Keratinocyte (primary cell): ENCODE measurements around the gene KIF27. TPM values are rescaled to one million over a fixed set of nuclear protein-coding genes. Genes with fewer than 3 reads are reported as not detected.

ENCODE experiments used
- DNase-seq: peaks from one replicate; pipeline ENCODE4 v3.0.0-alpha.2; 2011; ENCODE audit warnings: low read depth, missing footprints, low spot score
- FAIRE-seq: peaks from 2 replicates; lab custom pipeline; 2011; peaks lifted over from hg19 to GRCh38; lab: Jason Lieb, UNC
- H2AFZ ChIP-seq: 2 replicates; pipeline ENCODE4 v1.6.0; 2012; ENCODE audit warnings: low read length, control low read depth, inconsistent platforms; ENCODE audit not compliant: control insufficient read depth
- H3K27ac ChIP-seq: 2 replicates; pipeline ENCODE4 v1.5.1; 2011; ENCODE audit warnings: low read length; ENCODE audit not compliant: control insufficient read depth, insufficient read depth
- H3K27me3 ChIP-seq: 3 replicates; pipeline ENCODE4 v1.6.0; 2011; ENCODE audit warnings: low read length; ENCODE audit not compliant: control insufficient read depth, insufficient read depth; ENCODE audit errors: extremely low read depth
- H3K36me3 ChIP-seq, 2 experiments: 2 replicates in 1 of 2; 3 replicates in 1 of 2; pipeline ENCODE4 v1.5.1; 2011; ENCODE audit warnings: low read length in 2 of 2, mild to moderate bottlenecking in 1 of 2; ENCODE audit not compliant: control insufficient read depth in 2 of 2, insufficient read depth in 2 of 2; ENCODE audit errors: extremely low read depth in 1 of 2
- H3K4me1 ChIP-seq: 3 replicates; pipeline ENCODE4 v1.5.1; 2011; ENCODE audit warnings: low read length; ENCODE audit not compliant: control insufficient read depth, insufficient read depth; ENCODE audit errors: extremely low read depth
- H3K4me2 ChIP-seq: 3 replicates; pipeline ENCODE4 v1.6.0; 2011; ENCODE audit warnings: low read depth, low read length; ENCODE audit not compliant: control insufficient read depth, insufficient read depth; ENCODE audit errors: extremely low read depth
- H3K4me3 ChIP-seq, 3 experiments: fragments of 200-600 bp in 1 of 3; sonication (generic) in 1 of 3; 2 replicates in 2 of 3; 3 replicates in 1 of 3; pipeline ENCODE4 v1.5.1; 2011 to 2016; ENCODE audit warnings: low read length in 3 of 3, mild to moderate bottlenecking in 3 of 3, control low read depth in 2 of 3, inconsistent platforms in 1 of 3, low read depth in 1 of 3, mixed read lengths in 1 of 3, mixed run types in 1 of 3, moderate library complexity in 1 of 3; ENCODE audit not compliant: control insufficient read depth in 2 of 3, insufficient read depth in 2 of 3; ENCODE audit errors: extremely low read depth in 1 of 3
- H3K79me2 ChIP-seq: 2 replicates; pipeline ENCODE4 v1.6.0; 2012; ENCODE audit warnings: low read length; ENCODE audit not compliant: control insufficient read depth, insufficient read depth
- H3K9ac ChIP-seq: 3 replicates; pipeline ENCODE4 v1.6.0; 2011; ENCODE audit warnings: low read length; ENCODE audit not compliant: control insufficient read depth, insufficient read depth; ENCODE audit errors: extremely low read depth
- H3K9me1 ChIP-seq: 3 replicates; pipeline ENCODE4 v1.6.0; 2011; ENCODE audit warnings: low read length; ENCODE audit not compliant: control insufficient read depth, insufficient read depth; ENCODE audit errors: extremely low read depth
- H3K9me3 ChIP-seq: 2 replicates; pipeline ENCODE4 v1.5.1; 2012; ENCODE audit warnings: low read depth, low read length; ENCODE audit not compliant: control insufficient read depth
- H4K20me1 ChIP-seq: 3 replicates; pipeline ENCODE4 v1.6.0; 2011; ENCODE audit warnings: low read length; ENCODE audit not compliant: control insufficient read depth, insufficient read depth; ENCODE audit errors: extremely low read depth
- CTCF ChIP-seq, 3 experiments: IDR thresholded peaks in 1 of 3; conservative IDR thresholded peaks in 1 of 3; optimal IDR thresholded peaks in 1 of 3; 2 replicates in 2 of 3; 3 replicates in 1 of 3; pipeline versions ENCODE3 to v1.5.1; 2011; ENCODE audit warnings: low read length in 3 of 3, mild to moderate bottlenecking in 3 of 3, moderate library complexity in 2 of 3, control low read depth in 1 of 3, inconsistent platforms in 1 of 3; ENCODE audit not compliant: insufficient read depth in 2 of 3; ENCODE audit errors: extremely low read depth in 1 of 3
- EZH2 ChIP-seq: IDR thresholded peaks from one replicate; pipeline ENCODE4 v1.6.1; 2012; ENCODE audit warnings: inconsistent platforms, mild to moderate bottlenecking, low read length, moderate library complexity
- dilution Hi-C: fragments of 300-500 bp; cut with MboI; formaldehyde crosslinking; loops from one replicate; pipeline ENCODE4 v1.7.0; 2020; ENCODE audit warnings: low sequenced_read_pairs; ENCODE audit not compliant: extremely low pct_ligation_motif_present
- polyA minus RNA-seq, 3 experiments: library from RNA; depleted of rRNA, polyadenylated mRNA; stranded (reverse); fragments of >200 nt; gene quantifications; 1 replicate in 1 of 3; 2 replicates in 1 of 3; 3 replicates in 1 of 3; pipeline ENCODE4 v1.2.3, GENCODE V29; 2011
- polyA plus RNA-seq, 5 experiments: library from polyadenylated mRNA; depleted of rRNA in 3 of 5; stranded (reverse) in 3 of 5; stranded (forward) in 1 of 5; unstranded in 1 of 5; fragments of >200 nt; gene quantifications; 1 replicate in 1 of 5; 2 replicates in 3 of 5; 3 replicates in 1 of 5; pipeline versions ENCODE4 v1.2.1 to v1.2.3, GENCODE V29; 2011 to 2012; ENCODE audit warnings: missing spikeins in 2 of 5, low read depth in 1 of 5, low replicate concordance in 1 of 5

The KIF27 gene
- 1.0 to 2.2 TPM (median 1.6 TPM) in 3 replicates for polyA plus RNA-seq
- polyA plus RNA-seq (2011; ENCODE audit: low read depth), result 16.7 TPM
- polyA plus RNA-seq (2011; cell fraction: cytosol; rRNA removed), result 0.55 and 1.2 TPM in 2 replicates
- polyA plus RNA-seq (2011; cell fraction: nucleus; rRNA removed), result 2.6 and 4.3 TPM in 2 replicates
- polyA plus RNA-seq (2012; ENCODE audit: low replicate concordance), result 1.2 and 3.7 TPM in 2 replicates
- 1.2 to 4.6 TPM (median 1.5 TPM) in 3 replicates for polyA minus RNA-seq
- 1.2 TPM for polyA minus RNA-seq (2011; cell fraction: cytosol; rRNA and poly(A)+ RNA removed)
- 3.7 and 5.5 TPM in 2 replicates for polyA minus RNA-seq (2011; cell fraction: nucleus; rRNA and poly(A)+ RNA removed)

GRCh38 chr9:83920927-83921707 lies at the start of gene KIF27:
Gene KIF27 (minus strand): TSS chr9:83921432. CDS start chr9:83915591, 5,841 bp downstream.
- DNase-seq (no peak), FAIRE-seq (peak; percentile 48)
- Histone ChIP-seq H3K79me2 (peaks cover 2% of the 10 kb centered on the region), H2AFZ (peak within 1 kb of the TSS; percentile 91), H4K20me1 (no peaks in the 10 kb centered on the region), H3K4me2 (peak within 1 kb of the TSS; percentile 95), H3K27me3 (no peaks in the 10 kb centered on the region), H3K36me3 (no peaks in the 10 kb centered on the region), H3K4me3 (peak within 1 kb of the TSS; percentile 64 to 72 (median 69)), H3K4me1 (no peaks in the 10 kb centered on the region), H3K9me1 (no peaks in the 10 kb centered on the region), H3K9ac (peak within 1 kb of the TSS; percentile 70), H3K9me3 (no peaks in the 10 kb centered on the region), H3K27ac (peak within 1 kb of the TSS; percentile 80)
- TF ChIP-seq CTCF (optimal IDR thresholded peaks at IDR 0.05 in 1 of 3, IDR thresholded peaks at IDR 0.05 in 1 of 3, conservative IDR thresholded peaks at IDR 0.05 in 1 of 3; ENCODE audit: extremely low read depth in 1 of 3, insufficient read depth in 2 of 3, low read length in 3 of 3) (peak in 2 of 3 experiments; percentile 39 to 44), EZH2 (no peak)
- dilution Hi-C loops, result no loop called here

GRCh38 chr9:83969602-83970001 lies 48.4 kb upstream of the KIF27 start:
- Histone ChIP-seq H3K9ac (no peak overlapping the region), H3K4me2 (no peak overlapping the region), H3K9me1 (no peaks in the 10 kb centered on the region), H3K27ac (no peak overlapping the region), H3K27me3 (no peaks in the 10 kb centered on the region), H3K4me3 (no peak overlapping the region), H2AFZ (no peak overlapping the region), H4K20me1 (peaks cover 19% of the 10 kb centered on the region), H3K9me3 (no peaks in the 10 kb centered on the region), H3K4me1 (no peaks in the 10 kb centered on the region), H3K79me2 (peaks cover 28% of the 10 kb centered on the region), H3K36me3 (peaks cover 21 to 36% of the 10 kb centered on the region in 2 experiments)
- no peak for DNase-seq
- TF ChIP-seq CTCF (optimal IDR thresholded peaks at IDR 0.05 in 1 of 3, IDR thresholded peaks at IDR 0.05 in 1 of 3, conservative IDR thresholded peaks at IDR 0.05 in 1 of 3; ENCODE audit: extremely low read depth in 1 of 3, insufficient read depth in 2 of 3, low read length in 3 of 3) (no peak), EZH2 (no peak)
- no peak for FAIRE-seq
- dilution Hi-C loops, result no loop called here
